Skeletal muscle satellite cell (primary cell): ENCODE data around the gene FAM72A.
"Not testable (repeated sequence)": the region's sequence is repeated elsewhere in the genome, so short reads cannot be mapped to it uniquely, and the experiment has no call there.

Experiments
- H3K27me3 ChIP-seq: 2 replicates; pipeline ENCODE4 v1.7.0; 2013; ENCODE audit warnings: low read length; ENCODE audit not compliant: control insufficient read depth, insufficient read depth
- H3K36me3 ChIP-seq: 2 replicates; pipeline ENCODE4 v1.7.0; 2013; ENCODE audit warnings: mild to moderate bottlenecking, control low read depth, low read length; ENCODE audit not compliant: insufficient read depth
- H3K4me1 ChIP-seq: 2 replicates; pipeline ENCODE4 v1.7.0; 2013; ENCODE audit warnings: low read length; ENCODE audit not compliant: control insufficient read depth, insufficient read depth
- H3K4me2 ChIP-seq: 2 replicates; pipeline ENCODE4 v1.7.0; 2013; ENCODE audit warnings: mild to moderate bottlenecking, low read length
- H3K4me3 ChIP-seq: 2 replicates; pipeline ENCODE4 v1.7.0; 2013; ENCODE audit warnings: low read length
- H3K9ac ChIP-seq: 2 replicates; pipeline ENCODE4 v1.7.0; 2013; ENCODE audit warnings: mild to moderate bottlenecking, low read depth, low read length, moderate library complexity
- H3K9me3 ChIP-seq: replicated peaks from 2 replicates; pipeline ENCODE4 v1.7.0; 2013; ENCODE audit warnings: mild to moderate bottlenecking, control low read depth, low read length

Gene FAM72A

GRCh38 chr1:206204871-206205270 is 2.2 kb upstream of the FAM72A start:
- H3K4me2 ChIP-seq, result peak overlapping the region; percentile 78
- peak overlapping the region; percentile 65 for H3K4me3 ChIP-seq
- not testable (repeated sequence) for H3K9me3 ChIP-seq, H3K27me3 ChIP-seq, H3K36me3 ChIP-seq, H3K4me1 ChIP-seq
- H3K9ac ChIP-seq, result peak overlapping the region; percentile 69

GRCh38 chr1:206204159-206204511 is 1.5 kb upstream of the FAM72A start:
- Histone ChIP-seq H3K9ac (peak overlapping the region; percentile 47), H3K4me3 (peak overlapping the region; percentile 68)
- H3K27me3 ChIP-seq, result not testable (repeated sequence)

DNA sequence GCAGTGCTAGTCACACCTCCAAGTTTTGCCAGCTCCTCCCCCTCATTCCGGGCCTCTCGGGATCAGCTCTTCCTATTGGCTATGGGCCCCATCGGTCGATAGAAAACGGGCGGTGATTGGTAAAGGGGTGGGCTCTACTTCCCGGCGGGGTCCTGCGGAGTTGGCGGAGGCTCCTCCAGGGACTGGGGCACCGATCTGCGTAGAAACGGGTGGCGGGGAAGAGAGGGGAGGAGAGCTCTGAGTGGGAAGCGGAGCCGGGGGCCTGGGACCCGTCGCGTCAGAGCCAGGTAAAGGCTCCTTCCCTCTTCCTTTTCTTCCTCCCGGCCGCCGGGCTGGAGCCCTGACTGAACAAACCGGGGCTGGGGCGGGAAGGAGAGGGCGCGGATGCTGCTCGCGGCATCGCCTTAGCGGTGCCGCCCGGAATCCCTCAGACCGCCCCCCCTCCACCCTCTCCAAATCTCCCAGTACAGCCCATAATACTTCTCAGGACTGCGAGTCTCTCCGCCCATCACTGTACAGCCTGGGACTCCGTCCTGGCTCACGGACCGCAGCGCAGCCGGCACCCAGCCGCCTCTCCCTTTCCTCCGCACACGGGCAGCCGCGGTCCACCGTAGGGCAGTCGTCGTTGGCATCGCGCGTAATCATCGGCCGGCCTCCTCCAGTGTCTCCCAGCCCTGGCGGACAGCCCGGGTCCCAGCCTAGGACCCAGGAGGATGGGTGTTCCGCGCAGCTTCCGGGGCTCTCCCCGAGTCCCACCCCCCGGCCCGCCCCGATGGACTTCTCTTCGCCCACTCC is 922 bp upstream of the FAM72A start, which contains the start of gene SRGAP2:
Gene SRGAP2, plus strand, starts transcription at position 178 of the 795 bp plus-strand sequence. CDS start 2,430 bp downstream, outside the sequence.
- not testable (repeated sequence) for H3K36me3 ChIP-seq, H3K4me1 ChIP-seq, H3K9me3 ChIP-seq, H3K27me3 ChIP-seq
- H3K4me2 ChIP-seq, result peak within 1 kb of the TSS; percentile 66
- H3K9ac ChIP-seq, result peak within 1 kb of the TSS; percentile 70
- peak within 1 kb of the TSS; percentile 68 for H3K4me3 ChIP-seq

More at GRCh38 chr1:206204159-206204511, 1.5 kb upstream of the FAM72A start:
- H3K4me2 ChIP-seq, result peak overlapping the region; percentile 61
- H3K36me3 ChIP-seq, H3K4me1 ChIP-seq, H3K9me3 ChIP-seq: not testable (repeated sequence)

DNA sequence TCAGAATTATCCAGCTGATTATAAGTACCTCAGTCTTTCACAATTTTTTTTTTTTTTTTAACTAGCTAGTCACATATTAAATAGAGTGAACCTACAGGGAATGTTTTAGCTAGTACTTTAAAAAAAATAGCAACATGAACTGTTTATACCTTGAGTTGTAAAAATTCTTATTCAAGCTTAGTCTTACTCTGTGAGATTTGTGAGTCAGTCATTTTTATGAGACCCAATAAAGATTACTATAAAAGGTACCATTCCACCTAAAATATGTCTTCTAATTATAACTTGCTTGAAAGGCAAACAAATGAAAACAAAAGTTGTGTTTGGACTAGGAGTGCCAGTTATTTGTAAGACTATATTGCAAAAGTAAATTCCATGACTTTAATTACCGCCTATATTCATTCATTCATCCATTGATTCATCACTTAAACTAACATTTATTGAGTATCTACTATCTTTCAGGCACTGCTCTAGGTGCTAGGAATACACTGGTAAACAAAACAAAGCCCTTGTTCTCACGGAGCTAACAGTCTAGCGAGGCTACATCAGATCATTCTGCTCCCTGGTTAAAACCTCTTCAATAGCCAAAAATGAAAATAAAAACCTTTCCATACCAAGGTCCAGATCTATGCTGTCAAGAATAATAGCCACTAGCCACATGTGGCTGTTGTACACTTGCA is 5.8 kb downstream of the FAM72A start:
- H3K9ac ChIP-seq, H3K4me2 ChIP-seq, H3K4me3 ChIP-seq, H3K4me1 ChIP-seq, H3K9me3 ChIP-seq, H3K27me3 ChIP-seq, H3K36me3 ChIP-seq: not testable (repeated sequence)

GRCh38 chr1:206195182-206195581 is 7.5 kb downstream of the FAM72A start:
- not testable (repeated sequence) for H3K9me3 ChIP-seq, H3K27me3 ChIP-seq, H3K9ac ChIP-seq, H3K4me2 ChIP-seq, H3K4me1 ChIP-seq, H3K36me3 ChIP-seq, H3K4me3 ChIP-seq

DNA sequence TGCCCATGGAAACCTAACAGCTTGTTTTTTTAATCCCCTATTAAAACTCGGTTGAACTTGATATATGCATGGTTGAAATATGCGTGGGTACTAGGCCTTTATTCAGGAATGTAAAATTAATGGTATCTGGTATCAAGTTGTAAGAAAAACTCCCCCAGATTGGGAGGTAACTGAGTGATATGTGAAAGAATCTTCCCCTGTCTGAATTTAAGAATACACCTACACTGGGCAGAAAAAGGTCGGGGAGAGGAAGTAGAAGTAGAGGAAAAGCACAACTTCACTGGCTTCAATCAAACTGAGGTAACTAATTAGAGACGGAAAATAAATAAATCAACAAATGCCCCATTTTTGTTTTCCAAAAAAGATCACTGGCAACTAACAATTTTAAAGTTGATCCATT is 15.8 kb downstream of the FAM72A start:
- not testable (repeated sequence) for H3K9me3 ChIP-seq, H3K36me3 ChIP-seq, H3K4me3 ChIP-seq, H3K9ac ChIP-seq, H3K4me2 ChIP-seq, H3K27me3 ChIP-seq, H3K4me1 ChIP-seq

- not testable (repeated sequence) for H3K36me3 ChIP-seq, H3K4me3 ChIP-seq, H3K4me1 ChIP-seq, H3K4me2 ChIP-seq, H3K27me3 ChIP-seq, H3K9me3 ChIP-seq, H3K9ac ChIP-seq
Measured at GRCh38 chr1:206185778-206186177, 16.9 kb downstream of the FAM72A start.

- not testable (repeated sequence) for H3K4me2 ChIP-seq
Measured at GRCh38 chr1:206183788-206184187, 18.9 kb downstream of the FAM72A start.

GRCh38 chr1:206182368-206183317 is 20.0 kb downstream of the FAM72A start:
- H3K9me3 ChIP-seq, H3K4me3 ChIP-seq, H3K9ac ChIP-seq, H3K4me1 ChIP-seq, H3K27me3 ChIP-seq, H3K4me2 ChIP-seq, H3K36me3 ChIP-seq: not testable (repeated sequence)

More at GRCh38 chr1:206183788-206184187, 18.9 kb downstream of the FAM72A start:
- not testable (repeated sequence) for H3K36me3 ChIP-seq, H3K4me3 ChIP-seq, H3K9ac ChIP-seq, H3K27me3 ChIP-seq, H3K4me1 ChIP-seq, H3K9me3 ChIP-seq

DNA sequence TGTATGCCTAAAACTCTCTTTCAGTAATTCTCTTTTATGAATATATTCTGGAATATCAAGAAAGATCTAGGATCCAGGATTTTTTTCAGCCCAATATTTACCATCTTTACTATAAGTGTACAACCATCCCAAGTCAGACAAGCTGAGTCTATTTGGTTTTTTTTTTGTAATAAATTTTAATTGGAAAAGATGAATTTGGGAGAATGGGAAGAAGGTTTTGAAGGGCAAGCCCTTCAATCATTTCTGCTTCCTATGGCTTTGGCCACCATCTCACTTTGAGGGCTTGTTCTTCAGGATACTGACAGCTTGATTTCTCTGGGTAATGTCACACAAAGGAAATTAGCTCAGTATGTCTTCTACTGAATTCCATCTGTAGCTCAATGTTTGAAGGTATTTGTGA is 23.0 kb downstream of the FAM72A start:
- H3K27me3 ChIP-seq, H3K4me2 ChIP-seq, H3K36me3 ChIP-seq, H3K4me3 ChIP-seq, H3K9me3 ChIP-seq, H3K9ac ChIP-seq: not testable (repeated sequence)
- peaks cover 11% of the 10 kb centered on the region for H3K4me1 ChIP-seq
